SK-N-MC (cell line): Measurements from ENCODE around the gene AHCTF1.
A peak's percentile ranks its signal among the peaks of the same experiment; 100 is the strongest.

Experiments
- EZH2 ChIP-seq: fragments of 200-600 bp; sonication (generic); IDR thresholded peaks from one replicate; pipeline ENCODE4 v1.6.1; 2017; ENCODE audit warnings: antibody characterized with exemption
- FOXP2 ChIP-seq: optimal IDR thresholded peaks from 2 replicates; pipeline ENCODE3; 2011; ENCODE audit warnings: mild to moderate bottlenecking, moderate library complexity; ENCODE audit not compliant: insufficient read depth; ENCODE audit errors: extremely low read length, control extremely low read depth
- POLR2AphosphoS5 ChIP-seq: IDR thresholded peaks from 2 replicates; pipeline ENCODE4 v1.6.1; 2012; ENCODE audit warnings: mild to moderate bottlenecking, low read depth, low read length, borderline replicate concordance

DNA sequence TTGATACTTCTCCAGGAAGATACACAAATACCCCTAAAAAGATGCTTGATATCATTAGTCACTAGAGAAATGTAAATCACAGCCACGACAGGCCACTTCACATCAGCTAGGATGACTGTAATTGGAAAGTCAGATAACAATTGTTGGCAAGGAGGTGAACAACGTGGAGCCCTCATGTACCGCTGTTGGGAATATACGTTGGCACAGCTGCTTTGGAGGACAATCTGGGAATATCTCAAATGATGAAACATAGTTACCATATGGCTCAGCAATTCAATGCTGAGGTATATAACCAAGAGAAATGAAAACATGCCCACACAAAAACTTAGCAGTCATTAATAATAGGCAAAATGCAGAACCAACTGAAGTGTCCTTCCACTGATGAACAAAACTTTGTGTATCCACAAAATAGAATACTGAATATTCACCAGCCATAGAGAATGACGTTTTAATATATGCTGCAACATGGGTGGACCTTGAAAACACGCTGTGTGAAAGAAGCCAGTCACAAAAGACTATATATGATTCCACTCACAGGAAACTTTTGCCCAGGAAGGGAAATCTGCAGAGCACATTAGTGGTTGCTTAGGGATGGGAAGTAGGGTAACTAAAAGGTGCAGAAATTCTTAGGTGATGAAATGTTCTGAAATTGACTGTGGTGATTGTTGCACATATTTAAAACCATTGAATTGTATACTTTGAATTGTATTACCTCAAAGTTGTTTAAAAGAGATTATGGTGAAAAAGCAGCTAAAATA, 95.4 kb downstream of the AHCTF1 start:
- TF ChIP-seq EZH2 = no peak
- TF ChIP-seq POLR2AphosphoS5 = peak; percentile 22
- TF ChIP-seq FOXP2 = no peak
